Muscle of leg (tissue), 11 donors: ENCODE data around the gene GDAP1L1. TPM values are rescaled to one million over a fixed set of nuclear protein-coding genes. Genes with fewer than 3 reads are reported as not detected.
"Not testable (repeated sequence)": the region's sequence is repeated elsewhere in the genome, so short reads cannot be mapped to it uniquely, and the experiment has no call there.

Experiments
- DNase-seq: peaks from one replicate; pipeline ENCODE4 v3.0.0; 2013
- H3K27ac ChIP-seq: one replicate; pipeline ENCODE4 v1.5.1; 2013; ENCODE audit warnings: mild to moderate bottlenecking, low read length, control low read depth
- H3K27me3 ChIP-seq: one replicate; pipeline ENCODE4 v1.6.1; 2013; ENCODE audit warnings: low read length; ENCODE audit not compliant: control insufficient read depth, insufficient read depth
- H3K36me3 ChIP-seq: one replicate; pipeline ENCODE4 v1.6.1; 2013; ENCODE audit warnings: low read length; ENCODE audit not compliant: control insufficient read depth, insufficient read depth
- H3K4me1 ChIP-seq: one replicate; pipeline ENCODE4 v1.6.1; 2013; ENCODE audit warnings: low read length; ENCODE audit not compliant: control insufficient read depth, insufficient read depth
- H3K4me3 ChIP-seq: one replicate; pipeline ENCODE4 v1.5.1; 2013; ENCODE audit warnings: low read length, control low read depth
- H3K9me3 ChIP-seq: replicated peaks from 2 replicates; pipeline ENCODE4 v1.6.1; 2013; ENCODE audit warnings: low read depth, low read length; ENCODE audit not compliant: control insufficient read depth
- WGBS: methylation state at CpG from one replicate; pipeline ENCODE4 v1.1.5; 2013; ENCODE audit warnings: missing lambda C conversion rate; ENCODE audit not compliant: insufficient coverage; 5-methylcytosine and 5-hydroxymethylcytosine counted together
- polyA plus RNA-seq, 8 donors: library from polyadenylated mRNA; unstranded; fragments of 120-200 nt; gene quantifications; one replicate each; pipeline versions ENCODE4 v1.2.1 to v1.2.3, GENCODE V29; 2013; ENCODE audit warnings: inconsistent platforms in 1 of 8, low replicate concordance in 1 of 8; ENCODE audit not compliant: insufficient read length in 8 of 8, insufficient read depth in 1 of 8
- total RNA-seq: library from RNA; stranded (reverse); fragments of 120-200 nt; gene quantifications from one replicate; pipeline ENCODE4 v1.2.4, GENCODE V29; 2013

GDAP1L1 gene
- total and polyA plus RNA-seq, 9 donors: 0.06 to 0.89 (median 0.24) TPM; not detected in 1

DNA sequence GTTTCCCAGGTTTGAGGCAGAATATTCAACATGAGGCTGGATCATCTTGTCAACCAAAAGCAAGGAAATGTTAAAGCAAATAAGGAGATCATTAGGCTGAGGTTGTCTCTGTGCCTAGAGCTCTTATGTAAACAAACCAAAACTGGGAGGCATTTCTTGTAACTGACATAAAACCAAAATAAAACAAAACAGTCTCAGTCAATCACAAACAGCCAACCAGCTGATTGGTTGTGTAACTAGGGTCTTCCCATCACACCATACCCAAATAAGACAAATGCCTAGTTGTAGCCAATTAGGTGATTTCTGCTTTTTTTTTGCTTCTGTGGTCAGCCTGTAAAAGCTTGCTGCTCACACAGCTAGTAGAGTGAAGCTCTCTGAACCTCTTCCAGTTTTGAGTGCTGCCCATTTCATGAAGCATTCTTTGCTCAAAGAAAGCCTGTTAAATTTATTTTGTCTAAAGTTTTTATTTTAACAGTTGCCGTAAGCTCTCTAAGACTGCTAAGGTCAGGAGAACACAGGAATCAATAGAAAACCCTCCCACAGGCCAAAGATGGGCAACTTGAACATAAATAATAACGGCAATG is 72.8 kb downstream of the GDAP1L1 start:
- H3K36me3 ChIP-seq: no peaks in the 10 kb centered on the region
- H3K27ac ChIP-seq: no peak overlapping the region
- DNase-seq: no peak
- no peaks in the 10 kb centered on the region for H3K27me3 ChIP-seq
- no CpG with 5 or more reads among the region's 2 CpGs for WGBS
- no peaks in the 10 kb centered on the region for H3K9me3 ChIP-seq
- H3K4me1 ChIP-seq: no peaks in the 10 kb centered on the region
- no peak overlapping the region for H3K4me3 ChIP-seq

DNA sequence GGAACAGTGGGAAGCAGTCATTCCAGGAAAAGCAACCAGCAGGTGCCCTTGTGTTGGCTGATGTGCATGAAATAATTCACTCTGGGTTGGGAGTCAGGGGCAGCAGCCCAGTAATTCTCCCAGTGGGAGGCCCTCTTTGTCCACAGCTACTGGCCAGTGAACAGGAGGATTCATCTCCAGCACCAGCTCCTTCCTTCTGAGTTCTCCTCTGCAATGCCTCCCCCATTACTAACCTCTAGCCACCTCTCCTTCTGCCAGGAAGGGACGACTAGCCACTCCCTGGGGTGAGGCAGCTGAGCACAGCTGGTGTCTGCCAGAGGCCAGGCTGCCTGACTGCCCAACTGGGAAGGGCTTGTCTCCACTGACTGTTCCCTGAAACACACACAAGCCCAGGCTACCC is 77.2 kb downstream of the GDAP1L1 start:
- Histone ChIP-seq H3K36me3 (no peaks in the 10 kb centered on the region), H3K27ac (no peak overlapping the region), H3K4me1 (peaks cover 8% of the 10 kb centered on the region), H3K4me3 (no peak overlapping the region), H3K27me3 (no peaks in the 10 kb centered on the region), H3K9me3 (no peaks in the 10 kb centered on the region)
- 29% methylated on average over 1 of the region's 1 CpG for WGBS
- DNase-seq: no peak

DNA sequence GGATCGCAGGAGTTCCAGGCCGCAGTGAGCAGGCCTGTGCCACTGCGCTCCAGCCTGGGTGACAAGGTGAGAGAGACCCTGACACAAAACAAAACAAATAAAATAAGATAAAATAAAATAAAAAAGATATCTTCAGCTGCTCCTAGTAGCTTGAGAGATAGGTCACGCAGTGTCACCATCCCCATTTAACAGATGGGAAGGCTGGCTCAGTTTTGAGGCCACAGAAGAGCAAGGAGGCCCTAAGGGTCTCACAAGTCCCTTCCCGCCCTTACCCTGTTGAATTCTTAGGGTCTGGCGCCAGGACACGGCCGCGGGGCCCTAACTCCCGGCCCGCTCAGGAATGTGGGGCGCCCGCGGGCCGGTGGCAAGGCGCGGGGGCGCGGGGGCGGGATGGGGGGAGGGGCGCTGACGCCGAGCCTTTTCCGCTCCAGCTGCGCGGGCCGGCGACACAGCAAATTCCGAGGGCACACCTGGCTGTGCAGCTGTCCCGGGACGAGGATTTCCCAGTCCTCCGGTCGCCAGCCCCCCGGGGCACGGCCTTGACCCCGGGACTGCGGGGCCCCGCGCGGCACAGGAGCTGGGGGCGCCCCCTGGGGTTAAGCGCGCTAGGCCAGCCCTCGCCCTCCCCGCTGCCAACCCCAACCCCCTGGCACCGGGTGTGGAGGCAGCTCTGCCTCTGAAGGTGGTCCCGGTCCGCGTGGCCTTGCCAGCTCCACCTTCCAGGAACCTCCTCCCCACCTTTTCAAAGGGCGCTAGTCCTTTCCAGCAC is 79.5 kb downstream of the GDAP1L1 start:
- Histone ChIP-seq H3K9me3 (no peaks in the 10 kb centered on the region), H3K27ac (no peak overlapping the region), H3K4me3 (no peak overlapping the region), H3K4me1 (peaks cover 8% of the 10 kb centered on the region), H3K27me3 (no peaks in the 10 kb centered on the region), H3K36me3 (no peaks in the 10 kb centered on the region)
- DNase-seq: no peak
- WGBS: 2% methylated on average over 36 of the region's 50 CpGs

DNA sequence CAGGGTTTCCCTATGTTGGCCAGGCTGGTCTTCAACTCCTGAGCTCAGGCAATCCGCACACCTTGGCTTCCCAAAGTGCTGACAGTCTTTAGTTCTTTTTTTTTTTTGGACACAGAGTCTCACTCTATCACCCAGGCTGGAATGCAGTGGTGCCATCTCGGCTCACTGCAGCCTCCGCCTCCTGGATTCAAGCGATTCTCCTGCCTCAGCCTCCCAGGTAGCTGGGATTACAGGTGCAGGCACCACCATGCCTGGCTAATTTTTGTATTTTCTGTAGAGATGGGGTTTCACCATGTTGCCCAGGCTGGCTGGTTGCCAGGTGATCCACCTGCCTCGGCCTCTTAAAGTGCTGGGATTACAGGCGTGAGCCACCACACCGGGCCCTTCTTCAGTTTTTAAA is 80.6 kb downstream of the GDAP1L1 start:
- not testable (repeated sequence) for H3K27ac ChIP-seq, H3K27me3 ChIP-seq, H3K4me3 ChIP-seq, H3K36me3 ChIP-seq, H3K9me3 ChIP-seq, H3K4me1 ChIP-seq, DNase-seq
- 83% methylated on average over 7 of the region's 7 CpGs for WGBS

DNA sequence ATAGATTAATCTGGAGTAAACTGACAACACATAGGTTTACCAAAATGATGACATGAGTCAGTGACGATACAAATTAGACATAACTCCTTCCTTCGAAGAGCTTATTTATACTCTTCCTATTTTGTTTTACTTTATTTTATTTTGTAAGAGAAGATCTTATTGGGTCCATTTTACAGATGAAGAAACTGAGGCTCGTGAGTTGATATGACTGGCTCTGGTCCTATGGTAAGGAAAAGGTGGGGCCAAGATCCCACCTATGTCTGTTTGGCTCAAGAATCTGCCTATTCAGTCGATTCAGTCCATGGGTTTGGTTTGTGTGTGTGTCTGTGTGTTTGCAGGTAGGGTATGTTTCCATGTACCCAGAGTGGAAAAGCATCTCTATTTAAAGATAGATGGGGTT is 81.3 kb downstream of the GDAP1L1 start:
- 100% methylated on average over 1 of the region's 4 CpGs for WGBS
- Histone ChIP-seq H3K4me1 (peaks cover 8% of the 10 kb centered on the region), H3K27me3 (no peaks in the 10 kb centered on the region), H3K4me3 (no peak overlapping the region), H3K9me3 (no peaks in the 10 kb centered on the region), H3K36me3 (no peaks in the 10 kb centered on the region), H3K27ac (no peak overlapping the region)
- DNase-seq: no peak

Other genes with a start within 250 kb of the GDAP1L1 start
- 76.8 TPM for gene JPH2, start 60.1 kb upstream of the GDAP1L1 start, total RNA-seq
- 100 to 1,000 TPM in 2 of 8 donors, 10 to 100 TPM in 6; 55.5 to 110 (median 83.1) TPM for gene JPH2, start 60.1 kb upstream of the GDAP1L1 start, polyA plus RNA-seq
- gene OSER1, start 36.5 kb upstream of the GDAP1L1 start, total RNA-seq: 27.8 TPM
- 10 to 100 TPM; 24.3 to 31.0 (median 27.1) TPM for gene OSER1, start 36.5 kb upstream of the GDAP1L1 start, polyA plus RNA-seq
- 6.8 TPM for gene FITM2, start 63.9 kb downstream of the GDAP1L1 start, total RNA-seq
- gene FITM2, start 63.9 kb downstream of the GDAP1L1 start, polyA plus RNA-seq: 1 to 10 TPM; 6.2 to 7.1 (median 6.7) TPM
- gene R3HDML, start 89.7 kb downstream of the GDAP1L1 start, total RNA-seq: not detected
- gene R3HDML, start 89.7 kb downstream of the GDAP1L1 start, polyA plus RNA-seq: not detected
- under 0.01 TPM for gene HNF4A, start 108.4 kb downstream of the GDAP1L1 start, total RNA-seq
- gene HNF4A, start 108.4 kb downstream of the GDAP1L1 start, polyA plus RNA-seq: 10 to 100 TPM in 1 of 8 donors, 1 to 10 TPM in 1, under 1 TPM in 5, not detected in 1; 0.03 to 11.1 (median 0.11) TPM
- 3.3 TPM for gene TTPAL, start 228.6 kb downstream of the GDAP1L1 start, total RNA-seq
- 1 to 10 TPM; 4.5 to 7.5 (median 5.5) TPM for gene TTPAL, start 228.6 kb downstream of the GDAP1L1 start, polyA plus RNA-seq